Femur (tissue), 1 donor: ENCODE results near the gene MPRIP.

Source experiments
- DNase-seq: peaks from one replicate; pipeline ENCODE4 v3.0.0-alpha.2; 2017

The MPRIP gene

GRCh38 chr17:17089796-17090641, 47.8 kb downstream of the MPRIP start:
- peak; percentile 8 for DNase-seq

DNA sequence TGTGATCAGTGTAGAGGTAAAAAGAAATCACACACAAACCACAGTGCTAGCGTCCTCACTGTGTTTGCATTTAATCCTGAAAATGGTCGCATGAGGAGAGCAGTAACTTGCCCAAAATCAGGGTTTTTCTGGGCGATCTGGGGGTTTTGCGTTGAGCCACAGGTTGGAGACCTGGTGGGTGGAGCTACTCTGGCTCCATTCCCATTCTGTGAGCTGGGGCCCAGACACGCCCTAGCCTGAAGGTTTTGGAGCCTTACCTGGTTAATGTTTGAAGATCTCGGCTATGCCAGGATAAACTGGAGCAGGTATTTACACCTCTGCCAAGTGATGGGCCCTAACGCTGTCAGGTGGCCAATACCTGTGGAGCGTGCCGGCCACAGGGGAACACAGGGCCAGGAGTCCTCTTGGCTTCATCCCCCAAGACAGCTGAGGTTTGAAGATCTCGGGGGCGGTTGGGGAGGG, 48.4 kb downstream of the MPRIP start:
- DNase-seq: no peak

DNA sequence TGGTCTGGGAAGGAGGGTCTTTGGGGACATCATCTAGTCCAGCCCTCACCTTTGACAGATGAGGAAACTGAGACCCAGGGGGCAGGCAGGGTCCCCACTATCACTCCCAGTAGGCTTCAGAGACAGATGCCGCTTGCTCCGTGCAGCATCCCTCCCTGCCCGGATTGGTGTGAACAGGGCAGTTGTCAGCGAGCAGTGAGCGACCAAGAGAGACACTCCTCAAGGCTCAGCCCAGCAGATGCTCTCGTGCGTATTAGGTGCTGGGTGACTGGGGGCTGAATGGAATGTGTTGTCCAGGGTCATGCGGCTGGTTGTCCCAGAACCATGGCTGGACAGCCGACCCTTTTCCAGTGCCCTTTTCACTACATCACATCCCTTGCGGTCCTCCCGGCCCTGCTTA, 49.0 kb downstream of the MPRIP start:
- DNase-seq: no peak

GRCh38 chr17:17091856-17092756, 49.8 kb downstream of the MPRIP start:
- no peak for DNase-seq

GRCh38 chr17:17093764-17094163, 51.5 kb downstream of the MPRIP start:
- no peak for DNase-seq

DNA sequence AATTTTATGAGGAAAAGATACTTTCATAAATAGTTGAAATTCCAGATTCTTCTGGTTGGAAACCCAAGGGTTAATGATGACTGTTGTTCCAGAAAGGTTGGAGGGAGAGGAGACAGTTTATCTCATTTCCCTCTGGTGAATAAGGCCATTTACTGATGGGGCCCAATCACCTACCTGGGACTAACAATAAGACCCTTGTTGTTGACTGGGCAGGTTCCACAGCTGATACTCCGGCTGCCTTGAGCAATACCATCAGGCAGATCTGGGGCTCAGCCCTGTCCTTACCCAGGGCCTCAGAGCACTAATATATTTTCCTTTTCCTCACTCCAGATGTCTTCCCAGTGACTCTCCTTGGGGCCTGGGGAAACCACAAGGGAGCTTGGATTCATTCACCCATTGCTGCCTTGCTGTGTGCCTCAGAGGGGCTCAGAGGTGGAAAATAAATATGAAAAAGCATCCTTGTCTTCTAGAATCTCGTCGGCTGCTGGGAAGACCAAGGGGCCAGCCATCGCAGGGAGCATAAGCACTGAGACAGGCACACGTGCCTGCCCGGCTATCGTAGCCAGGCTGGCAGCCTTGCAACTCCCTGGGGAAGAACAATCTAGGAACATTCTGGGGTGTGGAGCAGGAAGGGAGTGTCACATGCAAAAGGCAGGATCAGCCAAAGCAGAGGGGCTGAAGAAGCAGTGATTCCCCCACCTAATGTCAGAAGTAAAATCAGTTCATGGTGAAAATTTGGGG, 54.4 kb downstream of the MPRIP start:
- DNase-seq: no peak

DNA sequence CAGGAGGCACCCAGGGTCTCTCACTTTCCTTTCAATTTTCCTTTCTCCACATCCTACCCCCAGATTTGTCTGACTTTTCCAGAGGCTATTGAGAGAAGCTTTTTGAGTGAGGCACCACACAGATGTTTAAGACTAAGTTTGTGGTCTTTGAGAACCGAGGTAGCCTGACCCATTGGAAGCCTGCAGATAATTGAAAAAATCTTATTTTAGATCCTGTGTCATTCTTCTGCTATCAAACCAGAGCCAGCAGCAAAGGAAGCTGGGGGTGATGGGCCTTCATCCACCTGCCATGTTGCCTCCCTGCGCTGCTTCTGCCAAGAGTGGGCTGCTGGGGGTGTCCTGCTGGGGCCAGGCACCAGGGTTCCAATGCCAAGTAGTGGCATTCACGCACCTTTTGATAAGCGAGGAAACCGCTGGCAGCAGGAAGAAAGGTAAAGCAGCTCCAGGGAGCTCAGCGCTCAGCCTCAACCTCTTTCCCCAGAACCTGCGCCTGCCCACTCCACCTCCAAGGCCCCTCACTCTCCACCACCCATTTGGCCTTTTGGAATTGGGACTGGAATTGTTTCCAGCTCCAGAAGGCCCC, 55.6 kb downstream of the MPRIP start:
- DNase-seq: no peak

- DNase-seq: peak; percentile 80
Observed at GRCh38 chr17:17098551-17099179, 56.4 kb downstream of the MPRIP start.

DNA sequence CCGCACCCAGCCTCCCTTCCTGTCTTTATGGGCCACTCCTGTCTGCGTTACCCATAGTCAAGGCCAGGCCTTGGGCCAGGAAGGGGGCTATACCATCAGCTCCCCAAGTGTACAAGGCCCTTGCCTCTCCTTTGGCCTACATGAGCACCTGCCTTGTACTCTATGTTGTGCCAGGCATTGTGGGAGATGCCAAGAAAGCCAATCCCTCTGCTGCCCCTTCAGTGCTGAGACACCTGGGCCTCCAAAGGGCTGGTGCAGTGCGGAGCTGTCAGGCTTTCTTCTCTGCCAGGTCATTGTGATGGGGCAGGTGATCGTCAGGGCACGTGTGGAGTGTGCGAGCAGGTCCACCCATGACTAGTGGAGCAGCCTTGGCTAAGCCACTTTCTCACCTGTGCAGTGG, 59.9 kb downstream of the MPRIP start:
- DNase-seq: no peak

- no peak for DNase-seq
Observed at GRCh38 chr17:17103160-17103559, 60.9 kb downstream of the MPRIP start.

DNA sequence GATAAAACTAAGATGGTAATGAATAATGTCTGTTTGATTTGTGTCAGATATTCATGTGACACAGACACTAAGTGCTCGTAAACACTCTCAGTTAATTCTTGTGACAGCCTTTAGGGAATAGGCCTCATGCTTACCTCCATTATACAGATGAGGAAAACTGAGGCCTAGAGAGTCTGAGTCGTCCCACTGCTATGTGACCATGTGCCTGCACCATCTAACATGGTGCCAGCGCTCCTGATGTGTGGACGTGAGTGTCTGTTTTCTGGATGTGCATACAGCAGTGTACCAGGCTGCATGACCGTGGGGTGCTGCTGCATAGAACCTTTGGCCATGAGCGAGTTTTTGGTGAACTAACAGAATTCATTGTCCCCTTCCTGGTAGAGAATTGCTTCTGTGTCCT, 61.8 kb downstream of the MPRIP start:
- no peak for DNase-seq

- DNase-seq: no peak
Observed at GRCh38 chr17:17104494-17104893, 62.2 kb downstream of the MPRIP start.

DNA sequence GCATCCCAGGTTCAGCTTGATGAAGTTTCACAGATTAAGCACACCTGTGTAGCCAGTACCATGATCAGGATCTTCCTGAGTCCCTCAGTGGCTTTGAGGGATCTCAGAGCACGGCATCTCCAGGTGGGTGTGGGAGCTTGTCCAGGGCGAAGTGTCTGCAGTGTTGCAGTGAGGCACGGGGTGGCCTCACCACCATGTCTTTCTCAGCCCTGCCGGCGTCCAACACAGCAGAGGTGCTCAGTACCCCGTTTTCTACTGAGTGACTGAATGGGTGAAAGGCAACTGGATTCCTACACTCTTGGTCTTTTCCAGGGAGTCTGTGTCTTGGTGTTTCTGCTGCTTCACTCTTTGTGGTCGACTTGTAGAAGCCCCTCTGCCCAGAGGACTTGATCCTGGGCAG, 63.7 kb downstream of the MPRIP start:
- DNase-seq: no peak

DNA sequence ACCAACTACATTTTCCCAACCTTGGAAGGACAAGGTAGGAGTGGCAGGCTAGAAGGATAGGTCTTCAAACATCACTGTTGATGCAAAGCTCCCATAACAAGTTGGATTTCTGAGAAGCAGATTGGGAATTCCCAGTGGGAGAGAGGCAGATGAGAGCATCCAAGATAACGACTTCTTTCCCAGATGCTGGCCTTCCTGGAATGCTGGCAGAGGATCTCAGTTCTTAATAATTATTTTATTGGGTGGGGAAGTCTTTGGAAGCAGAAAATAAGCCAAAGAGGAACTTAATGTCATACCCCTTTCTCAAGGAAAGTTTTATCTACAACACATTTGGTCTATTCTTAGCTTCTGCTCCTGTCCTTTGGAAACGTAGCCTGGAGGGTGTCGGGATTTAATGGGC, 64.5 kb downstream of the MPRIP start:
- no peak for DNase-seq

- no peak for DNase-seq
Observed at GRCh38 chr17:17107281-17107680, 65.0 kb downstream of the MPRIP start.

DNA sequence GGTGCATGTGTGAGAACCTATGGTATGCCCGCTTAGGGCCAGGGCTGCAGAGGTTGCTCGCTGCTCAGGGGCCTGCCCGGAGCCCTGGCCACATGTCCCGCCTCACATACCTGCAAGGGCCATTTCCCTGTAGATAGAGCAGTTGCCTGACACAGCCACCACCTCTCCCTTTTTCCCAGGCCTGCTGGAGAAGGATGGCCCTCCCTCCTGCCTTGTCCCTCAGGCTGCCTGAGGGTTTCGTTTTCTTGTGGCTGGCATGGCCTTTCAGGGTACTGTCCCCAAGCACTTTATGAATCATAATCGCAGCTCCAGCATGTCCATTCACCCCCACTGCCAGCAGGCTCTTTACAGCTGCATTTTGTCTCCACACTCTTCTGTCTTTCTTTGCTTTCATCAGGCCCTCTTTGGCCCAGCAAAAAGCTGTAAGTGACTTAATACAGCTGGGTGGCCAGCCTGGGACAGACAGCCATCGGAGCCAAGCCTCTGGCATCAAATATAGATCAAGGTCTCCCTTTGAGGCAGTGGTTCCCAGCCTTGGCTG, 65.7 kb downstream of the MPRIP start:
- no peak for DNase-seq

DNA sequence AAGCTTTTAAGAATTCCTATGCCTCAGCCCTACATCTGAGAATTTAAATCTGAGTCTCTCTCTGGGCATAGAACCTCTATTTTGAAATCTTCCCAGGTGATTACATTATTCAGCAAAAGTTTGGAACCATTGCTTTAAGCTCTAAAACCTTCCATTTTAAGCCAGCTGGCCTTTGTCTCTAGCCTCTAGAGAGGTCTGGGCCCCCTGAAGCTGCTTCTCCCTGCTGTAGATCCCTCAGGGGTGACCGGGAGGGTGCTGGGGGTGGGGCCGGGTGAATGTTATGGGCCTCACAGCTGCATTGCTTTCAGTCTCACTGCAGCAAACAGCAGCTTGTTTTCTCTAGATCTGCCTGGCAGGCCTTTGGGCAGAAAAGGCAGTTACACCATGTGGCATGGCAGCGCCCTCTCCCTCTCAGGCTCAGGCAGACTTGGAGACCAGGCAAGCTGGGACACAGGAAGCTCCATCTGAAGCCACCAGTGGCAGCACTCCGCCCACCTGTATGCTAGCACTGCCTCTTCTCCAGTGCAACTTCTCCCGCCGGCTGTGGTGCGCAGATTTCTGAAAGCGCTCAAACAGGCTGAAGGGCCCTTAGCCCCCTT, 66.3 kb downstream of the MPRIP start:
- no peak for DNase-seq

- no peak for DNase-seq
Observed at GRCh38 chr17:17109256-17109655, 67.0 kb downstream of the MPRIP start.

DNA sequence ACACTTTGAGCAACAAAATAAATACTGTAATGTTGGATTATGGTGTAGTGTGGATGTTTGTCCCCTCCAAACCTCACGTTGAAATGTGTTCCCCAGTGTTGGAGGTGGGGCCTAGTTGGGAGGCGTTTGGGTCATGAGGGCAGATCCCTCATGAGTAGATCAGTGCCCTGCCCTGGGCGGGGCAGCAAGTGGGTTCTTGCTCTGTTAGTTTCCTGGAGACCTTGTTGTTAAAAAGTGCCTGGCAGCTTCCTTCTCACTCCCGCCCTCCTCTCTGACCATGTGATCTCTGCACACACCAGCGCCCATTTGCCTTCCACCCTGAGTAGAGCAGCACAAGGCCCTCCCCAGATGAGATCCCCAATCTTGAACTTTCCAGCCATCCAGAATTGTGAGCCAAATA, 67.7 kb downstream of the MPRIP start:
- DNase-seq: no peak

- DNase-seq: no peak
Observed at GRCh38 chr17:17110520-17110919, 68.3 kb downstream of the MPRIP start.
